Measurements from ENCODE around the gene SLC16A9. TPM values are rescaled to one million over a fixed set of nuclear protein-coding genes. Genes with fewer than 3 reads are reported as not detected.

SLC16A9 gene
- total RNA-seq, 1 donor from 2014 or later = under 0.01 TPM

DNA sequence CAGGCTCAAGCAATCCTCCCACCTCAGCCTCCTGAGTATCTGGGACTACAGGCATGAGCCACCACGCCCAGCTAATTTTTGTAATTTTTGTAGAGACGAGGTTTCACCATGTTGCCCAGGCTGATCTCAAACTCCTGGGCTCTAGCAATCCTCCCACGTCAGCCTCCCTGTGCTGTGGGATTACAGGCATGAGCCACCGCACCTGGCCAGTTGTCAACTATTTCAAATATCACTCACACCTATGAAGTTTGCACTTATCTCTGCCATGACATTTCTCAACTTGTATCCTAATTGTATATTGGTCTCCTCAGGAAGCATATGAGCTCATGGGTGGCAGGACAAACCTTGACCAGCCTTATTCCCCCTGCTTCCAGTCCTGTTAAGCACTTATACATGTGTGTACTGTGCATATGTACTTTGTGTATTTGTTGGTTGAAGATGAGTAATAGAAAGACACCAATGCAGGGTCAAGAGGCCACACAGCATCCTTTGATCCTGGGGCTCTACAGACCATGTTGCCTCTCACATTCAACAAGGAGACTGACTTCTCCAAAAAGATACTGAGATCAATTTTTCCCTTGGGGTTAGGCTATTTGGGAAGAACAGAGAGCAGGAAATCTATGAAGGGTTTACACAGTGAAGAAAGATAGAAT lies 82.2 kb downstream of the SLC16A9 start:
- DNase-seq = no peak

DNA sequence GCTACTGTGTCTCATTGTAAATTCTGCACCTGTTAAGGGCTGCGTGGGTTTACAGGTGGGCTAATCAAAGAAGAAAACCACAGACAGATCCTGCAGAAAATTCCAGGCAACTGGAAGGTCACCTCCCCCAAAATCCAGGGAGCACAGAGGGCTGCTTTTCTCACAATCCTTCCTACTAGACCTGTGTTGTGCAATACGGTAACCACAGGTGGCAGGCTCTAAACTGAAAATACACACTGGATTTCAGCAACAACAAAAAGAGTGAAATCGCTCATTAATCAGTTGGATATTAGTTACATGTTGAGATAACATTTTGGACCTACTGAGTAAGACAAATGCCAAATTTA lies 83.2 kb downstream of the SLC16A9 start:
- DNase-seq = no peak

DNA sequence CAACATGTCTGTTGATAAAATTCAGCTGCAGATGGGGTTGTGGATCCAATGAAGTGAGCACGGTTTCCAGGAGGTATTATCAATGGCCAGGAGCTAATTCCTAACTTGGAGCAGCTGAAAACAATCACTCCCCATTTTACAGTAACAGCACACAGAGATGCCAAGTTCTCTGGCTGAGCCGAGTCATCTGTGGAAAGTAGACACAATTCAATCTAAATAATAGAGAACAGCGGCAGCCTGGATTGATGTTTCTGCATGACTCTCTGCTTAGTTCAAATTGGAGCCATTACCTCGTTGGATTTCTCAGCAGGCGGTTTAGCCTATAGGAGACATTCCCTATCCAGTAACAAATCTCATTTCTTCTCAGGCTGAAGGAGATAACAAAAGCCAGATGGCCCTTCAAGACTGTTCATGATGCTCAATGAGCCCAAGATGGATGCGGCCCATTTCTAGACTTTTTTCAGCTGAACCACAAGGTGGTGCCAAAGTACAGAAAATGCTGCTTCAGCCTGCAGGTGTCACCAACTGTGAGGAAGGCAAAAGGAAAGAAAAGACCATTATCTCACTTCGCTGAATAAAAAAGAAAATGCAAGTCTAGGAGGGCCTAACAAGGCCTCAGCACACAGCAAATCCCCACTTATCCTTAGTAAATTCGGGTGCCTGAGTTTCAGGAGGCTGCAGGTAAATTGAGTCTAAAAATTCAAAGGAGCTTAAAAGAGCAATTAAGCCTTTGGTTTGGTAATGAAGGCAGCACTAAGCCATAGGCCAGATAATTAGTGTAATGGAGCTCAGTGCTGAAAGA lies 83.7 kb downstream of the SLC16A9 start:
- DNase-seq = peak; percentile 83

DNA sequence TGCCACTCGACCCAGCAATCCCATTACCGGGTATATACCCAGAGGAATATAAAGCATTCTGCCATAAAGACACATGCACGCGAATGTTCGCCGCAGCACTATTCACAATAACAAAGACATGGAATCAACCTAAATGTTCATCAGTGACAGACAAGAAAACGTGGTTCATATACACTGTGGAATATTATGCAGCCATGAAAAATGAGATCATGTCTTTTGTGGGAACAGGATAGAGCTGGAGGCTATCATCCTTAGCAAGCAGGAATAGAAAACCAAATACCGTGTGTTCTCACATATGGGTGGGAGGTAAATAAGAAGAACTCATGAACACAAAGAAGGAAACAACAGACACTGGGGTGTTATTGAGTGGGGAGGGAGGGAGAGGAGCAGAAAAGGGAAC lies 84.7 kb downstream of the SLC16A9 start:
- no peak for DNase-seq

DNA sequence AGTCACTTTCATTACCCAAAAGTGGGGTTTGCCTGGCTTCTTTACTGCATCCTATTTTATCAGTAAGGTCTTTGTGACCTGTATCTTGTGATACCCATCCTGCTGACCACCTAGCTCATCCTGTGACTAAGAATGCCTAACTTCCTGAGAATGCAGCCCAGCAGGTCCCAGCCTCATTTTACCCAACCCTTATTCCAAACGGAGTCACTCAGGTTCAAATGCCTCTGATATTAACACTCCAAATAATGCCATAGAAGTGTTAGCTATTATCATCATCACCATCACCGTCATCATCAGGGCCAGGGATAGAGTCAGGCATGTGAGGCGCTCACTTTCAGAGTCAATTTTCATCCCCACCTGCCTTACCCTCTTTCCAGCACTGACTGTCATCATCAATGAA lies 85.5 kb downstream of the SLC16A9 start:
- no peak for DNase-seq

DNA sequence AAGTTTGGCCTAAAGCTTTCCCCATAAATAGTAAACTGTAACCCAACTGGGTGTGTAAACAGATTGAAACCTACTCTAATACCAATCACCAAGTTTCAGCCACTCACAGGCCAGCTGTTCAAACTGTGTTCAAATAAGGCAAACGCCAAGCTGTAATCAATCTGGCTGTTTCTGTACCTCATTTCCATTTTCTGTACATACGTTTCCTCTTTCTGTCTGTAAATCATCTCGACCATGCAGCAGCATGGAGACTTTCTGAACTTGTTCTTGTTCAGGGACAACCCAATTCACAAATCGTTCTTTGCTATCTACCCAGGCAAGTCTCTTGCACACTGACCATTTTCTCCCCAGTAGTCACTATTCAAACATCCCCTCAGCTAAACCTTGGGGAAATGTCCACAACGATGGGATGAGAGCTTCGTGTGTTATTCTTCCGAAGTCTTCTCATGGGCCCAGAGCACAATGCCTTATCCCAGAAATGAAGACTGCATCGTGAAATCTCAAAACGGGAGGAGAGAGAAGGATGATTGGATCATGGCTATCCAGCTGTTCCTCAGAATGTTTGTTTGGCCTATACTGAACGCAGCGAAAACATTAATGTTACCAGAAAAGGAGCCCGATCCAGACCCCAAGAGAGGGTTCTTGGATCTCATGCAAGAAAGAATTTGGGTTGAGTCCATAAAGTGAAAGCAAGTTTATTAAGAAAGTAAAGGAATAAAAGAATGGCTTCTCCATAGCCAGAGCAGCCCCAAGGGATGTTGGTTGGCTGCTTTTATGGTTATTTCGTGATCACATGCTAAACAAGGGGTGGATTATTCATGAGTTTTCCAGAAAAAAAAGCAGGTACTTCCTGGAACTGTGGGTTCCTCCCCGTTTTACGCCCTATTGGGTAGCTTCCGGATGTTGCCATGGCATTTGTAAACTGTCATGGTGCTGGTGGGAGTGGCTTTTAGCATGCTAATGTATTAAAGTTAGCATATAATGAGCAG lies 86.2 kb downstream of the SLC16A9 start:
- DNase-seq = no peak

DNA sequence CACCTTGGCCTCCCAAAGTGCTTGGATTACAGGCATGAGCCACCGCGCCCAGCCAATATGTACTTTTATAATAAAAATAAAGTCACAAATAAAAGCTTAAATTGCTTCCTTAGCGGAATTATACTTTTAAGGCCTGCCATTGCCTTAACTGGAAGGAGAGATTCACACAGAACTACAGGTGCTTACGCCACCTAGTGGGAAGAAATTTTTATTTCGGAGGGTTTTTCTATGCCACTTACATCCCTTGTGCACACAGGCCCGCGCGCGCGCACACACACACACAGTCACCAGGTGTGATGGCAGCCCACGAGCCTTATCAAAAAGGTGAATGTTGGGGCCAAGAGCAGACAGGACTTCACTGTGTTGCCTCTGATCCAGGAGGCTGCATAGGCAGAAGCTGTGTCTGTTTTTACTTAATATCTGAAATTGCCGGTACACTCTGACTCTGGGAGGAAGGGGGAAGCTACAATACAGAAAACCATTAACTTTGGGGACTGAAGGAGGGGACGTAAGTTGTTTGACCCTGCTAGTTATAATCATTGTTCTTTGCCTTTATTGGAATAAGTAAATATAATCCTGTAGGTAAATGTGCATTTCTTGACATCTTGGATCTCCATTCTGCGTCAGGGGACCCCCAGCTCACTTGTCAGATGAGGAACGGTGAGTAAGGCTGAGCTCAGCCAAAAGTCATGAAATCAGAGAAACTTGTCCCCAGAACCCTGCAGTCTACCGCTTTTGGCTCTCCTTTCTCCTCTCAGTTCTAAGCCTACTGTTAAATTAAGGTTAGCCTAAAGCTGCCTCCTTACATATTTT lies 87.1 kb downstream of the SLC16A9 start:
- DNase-seq = peak; percentile 77

DNA sequence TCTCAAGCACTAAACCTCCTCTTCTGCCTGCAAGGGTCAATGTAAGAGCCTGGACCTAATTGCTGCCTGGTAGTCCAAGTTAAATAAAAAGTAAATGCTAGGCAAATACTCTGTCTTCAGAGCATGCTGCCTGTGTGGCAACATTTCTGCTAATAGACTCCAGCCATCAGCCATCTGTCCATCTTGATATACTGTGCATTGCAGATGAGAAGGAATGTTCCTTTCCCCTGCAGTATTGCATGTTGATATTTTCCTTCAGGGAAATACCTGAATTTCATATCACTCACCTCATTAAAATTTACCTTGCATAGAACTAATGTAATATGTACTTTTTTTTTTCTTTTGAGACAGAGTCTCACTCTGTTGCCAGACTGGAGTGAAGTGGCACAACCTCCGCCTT lies 87.9 kb downstream of the SLC16A9 start:
- DNase-seq = no peak

DNA sequence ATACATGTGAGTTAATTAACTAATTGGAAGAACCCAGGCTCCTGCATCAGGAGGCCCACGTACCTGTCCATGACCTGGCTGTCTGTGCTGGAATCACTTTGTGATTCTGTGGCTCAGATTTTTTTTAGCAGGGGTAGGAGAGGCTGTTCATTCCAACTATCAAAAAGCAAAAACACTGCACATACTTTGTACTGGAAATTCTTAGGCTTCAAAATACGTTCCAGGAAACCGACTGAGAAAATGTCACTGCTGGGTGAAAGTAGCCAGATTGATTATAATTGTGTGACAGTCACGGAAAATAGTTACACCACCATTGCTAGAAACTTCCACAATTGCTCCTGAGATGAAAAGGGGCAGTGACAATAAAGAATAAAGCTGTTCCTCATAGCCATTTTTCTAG lies 91.0 kb downstream of the SLC16A9 start:
- DNase-seq = no peak

DNA sequence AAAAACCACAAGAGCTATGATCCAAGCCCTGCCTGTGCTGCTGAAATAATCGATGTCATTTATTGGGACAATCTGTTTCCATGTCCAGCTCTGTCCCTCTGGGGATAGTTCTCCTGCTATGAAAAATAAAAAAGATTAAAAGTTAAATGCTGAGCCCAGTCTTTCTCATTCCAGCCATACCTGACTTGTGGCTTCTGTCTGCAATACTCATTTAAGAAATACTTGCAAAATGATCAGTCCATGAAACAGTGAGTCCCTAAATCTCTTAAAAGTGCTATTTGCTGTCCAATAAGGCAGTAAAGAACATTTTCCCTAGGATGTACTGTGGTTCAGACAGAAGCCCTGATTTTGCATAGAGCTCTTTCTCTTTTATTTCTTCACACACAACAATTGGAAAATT lies 91.7 kb downstream of the SLC16A9 start:
- DNase-seq = no peak

DNA sequence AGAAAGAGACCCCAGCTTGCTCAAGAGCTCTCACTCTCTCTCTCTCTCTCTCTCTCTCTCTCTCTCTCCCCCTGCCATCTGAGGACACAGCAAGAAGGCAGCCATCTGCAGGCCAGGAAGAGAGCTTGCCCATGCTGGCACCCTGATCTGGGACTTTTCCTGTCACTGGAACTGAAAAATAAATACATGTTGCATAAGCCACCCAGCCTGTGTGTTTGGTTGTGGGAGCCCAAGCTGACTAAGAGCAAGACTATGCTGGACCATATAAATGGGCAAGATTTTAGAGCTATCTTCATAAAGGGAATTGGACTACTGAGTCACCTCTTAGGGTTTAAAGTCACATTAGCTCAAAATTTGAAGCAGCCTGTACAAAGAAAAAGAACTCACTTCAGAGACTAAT lies 98.6 kb downstream of the SLC16A9 start:
- DNase-seq = no peak

DNA sequence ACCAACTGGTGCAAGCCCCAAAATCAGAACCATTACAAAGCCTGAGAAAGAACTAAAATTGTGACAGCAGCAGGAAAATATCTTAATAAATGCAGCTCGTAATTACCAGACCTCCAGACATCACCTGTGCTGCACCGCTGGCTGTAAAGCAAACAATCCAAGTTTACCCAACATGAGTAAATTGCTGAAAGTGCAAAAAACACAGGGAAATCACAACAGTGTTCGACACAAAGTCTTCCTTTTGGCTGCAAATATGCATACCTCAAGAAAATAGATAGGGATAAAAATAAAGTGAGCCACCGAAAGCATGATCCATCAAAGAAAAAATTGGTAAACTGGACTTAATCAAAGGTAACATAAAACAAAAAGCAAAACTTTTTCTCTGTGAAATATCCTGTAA lies 101.7 kb downstream of the SLC16A9 start:
- no peak for DNase-seq

DNA sequence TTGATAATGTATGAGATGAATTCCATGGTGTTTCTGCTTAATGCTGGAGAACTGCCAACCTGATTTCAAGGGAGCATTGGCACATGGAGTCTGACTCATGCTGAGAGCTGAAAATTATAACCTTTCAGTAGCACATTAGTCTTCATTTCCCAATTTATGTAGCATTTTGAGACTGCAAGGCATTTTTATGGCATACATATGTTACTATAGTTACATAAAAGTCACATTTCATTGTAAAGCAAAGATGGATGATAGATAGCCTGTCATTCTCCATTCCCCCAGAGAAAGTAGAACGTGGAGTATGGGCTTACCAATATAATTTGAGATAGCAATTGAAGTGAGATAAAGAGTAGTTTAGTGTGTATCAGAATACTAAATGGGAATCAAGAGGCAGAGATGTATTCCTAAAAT lies 103.1 kb downstream of the SLC16A9 start:
- no peak for DNase-seq

DNA sequence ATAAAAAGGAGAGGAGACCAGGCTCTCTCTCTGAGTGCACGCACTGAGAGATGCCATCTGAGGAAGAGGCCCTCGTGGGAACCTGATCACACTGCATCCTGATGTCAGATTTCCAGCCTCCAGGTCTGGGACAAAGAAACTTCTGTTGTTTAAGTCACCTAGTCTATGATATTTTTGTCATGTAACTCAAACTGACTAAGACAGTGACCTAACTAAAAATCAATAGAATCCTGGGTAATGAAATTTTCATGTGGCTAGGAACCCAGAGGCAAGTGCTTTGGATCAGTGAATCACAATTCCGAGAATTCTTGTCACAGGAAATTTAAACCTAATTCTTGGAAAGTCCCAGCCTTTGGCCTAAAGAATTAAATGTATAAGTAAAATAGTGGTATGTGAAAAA lies 107.7 kb downstream of the SLC16A9 start:
- DNase-seq = peak; percentile 5

Other genes starting within 250 kb of the SLC16A9 start
- gene MRLN, start 43.6 kb upstream of the SLC16A9 start, total RNA-seq = not detected in 2 replicates
- 22.6 and 41.4 TPM in 2 replicates for gene CCDC6, start 196.7 kb upstream of the SLC16A9 start, total RNA-seq

Data from dermis blood vessel endothelial cell (primary cell).